HUES48 (cell line): ENCODE data around the gene ORAI3.

Experiments
- H3K27ac ChIP-seq: one replicate; pipeline ENCODE4 v1.7.0; 2013; ENCODE audit warnings: low read depth, low read length, inconsistent platforms
- H3K27me3 ChIP-seq: 2 replicates; pipeline ENCODE4 v1.6.1; 2013; ENCODE audit warnings: mild to moderate bottlenecking, low read length; ENCODE audit not compliant: control insufficient read depth, insufficient read depth
- H3K36me3 ChIP-seq: 2 replicates; pipeline ENCODE4 v1.6.1; 2013; ENCODE audit warnings: low read length; ENCODE audit not compliant: control insufficient read depth, insufficient read depth
- H3K4me1 ChIP-seq: 2 replicates; pipeline ENCODE4 v1.6.1; 2013; ENCODE audit warnings: mild to moderate bottlenecking, low read length; ENCODE audit not compliant: control insufficient read depth, insufficient read depth
- H3K4me3 ChIP-seq: 2 replicates; pipeline ENCODE4 v1.5.1; 2013; ENCODE audit warnings: mild to moderate bottlenecking, low read depth, low read length
- H3K9ac ChIP-seq: 2 replicates; pipeline ENCODE4 v1.6.1; 2013; ENCODE audit warnings: mild to moderate bottlenecking, low read depth, low read length, moderate library complexity
- H3K9me3 ChIP-seq: 2 replicates; pipeline ENCODE4 v1.6.1; 2013; ENCODE audit warnings: low read length; ENCODE audit not compliant: control insufficient read depth, insufficient read depth

ORAI3 gene

GRCh38 chr16:30984669-30985400 is 36.0 kb downstream of the ORAI3 start, which contains the start of gene HSD3B7:
Gene HSD3B7 (plus strand): TSS chr16:30985207. CDS start chr16:30985659, 452 bp downstream.
- no peak within 1 kb of the TSS for H3K9ac ChIP-seq
- peak within 1 kb of the TSS; percentile 49; the same call in 1 of the 2 replicates for H3K4me3 ChIP-seq

GRCh38 chr16:30985401-30986128 is 36.7 kb downstream of the ORAI3 start:
- Histone ChIP-seq H3K36me3 (peaks cover 31% of the 10 kb centered on the region), H3K9me3 (no peaks in the 10 kb centered on the region), H3K4me3 (peak overlapping the region; percentile 49; the same call in 1 of the 2 replicates), H3K27me3 (no peaks in the 10 kb centered on the region), H3K9ac (no peak overlapping the region), H3K27ac (no peak overlapping the region), H3K4me1 (peaks cover 3% of the 10 kb centered on the region; the same call in 1 of the 2 replicates)

More at GRCh38 chr16:30984669-30985400, 36.0 kb downstream of the ORAI3 start, which contains the start of gene HSD3B7:
- Histone ChIP-seq H3K4me1 (peaks cover 3% of the 10 kb centered on the region; the same call in 1 of the 2 replicates), H3K27me3 (no peaks in the 10 kb centered on the region), H3K9me3 (no peaks in the 10 kb centered on the region), H3K27ac (peak within 1 kb of the TSS; percentile 14), H3K36me3 (peaks cover 38% of the 10 kb centered on the region)

GRCh38 chr16:30986129-30986991 is 37.5 kb downstream of the ORAI3 start:
- Histone ChIP-seq H3K27ac (no peak overlapping the region), H3K9me3 (no peaks in the 10 kb centered on the region), H3K9ac (no peak overlapping the region), H3K4me1 (peaks cover 3% of the 10 kb centered on the region; the same call in 1 of the 2 replicates), H3K27me3 (no peaks in the 10 kb centered on the region), H3K4me3 (no peak overlapping the region), H3K36me3 (peaks cover 27% of the 10 kb centered on the region)

- Histone ChIP-seq H3K4me1 (peaks cover 3% of the 10 kb centered on the region; the same call in 1 of the 2 replicates), H3K27me3 (no peaks in the 10 kb centered on the region)
These were observed 38.8 kb downstream of the ORAI3 start for GRCh38 chr16:30987581-30988190.

GRCh38 chr16:30989469-30990047 is 40.7 kb downstream of the ORAI3 start:
- Histone ChIP-seq H3K9me3 (no peaks in the 10 kb centered on the region), H3K4me3 (no peak overlapping the region), H3K36me3 (peaks cover 3% of the 10 kb centered on the region; the same call in 1 of the 2 replicates), H3K9ac (no peak overlapping the region), H3K27ac (no peak overlapping the region), H3K27me3 (no peaks in the 10 kb centered on the region), H3K4me1 (peaks cover 3% of the 10 kb centered on the region; the same call in 1 of the 2 replicates)

More at GRCh38 chr16:30987581-30988190, 38.8 kb downstream of the ORAI3 start:
- Histone ChIP-seq H3K9ac (no peak overlapping the region), H3K9me3 (no peaks in the 10 kb centered on the region), H3K36me3 (peaks cover 17% of the 10 kb centered on the region), H3K27ac (no peak overlapping the region), H3K4me3 (no peak overlapping the region)

- peaks cover 3% of the 10 kb centered on the region; the same call in 1 of the 2 replicates for H3K4me1 ChIP-seq
- no peaks in the 10 kb centered on the region for H3K27me3 ChIP-seq
- peaks cover 3% of the 10 kb centered on the region; the same call in 1 of the 2 replicates for H3K36me3 ChIP-seq
- H3K9ac ChIP-seq = no peak overlapping the region
- H3K4me3 ChIP-seq = no peak overlapping the region
- no peak overlapping the region for H3K27ac ChIP-seq
- no peaks in the 10 kb centered on the region for H3K9me3 ChIP-seq
These were observed 41.2 kb downstream of the ORAI3 start for GRCh38 chr16:30990105-30990504.

GRCh38 chr16:30991052-30991451 is 42.2 kb downstream of the ORAI3 start:
- no peaks in the 10 kb centered on the region for H3K4me1 ChIP-seq
- no peak overlapping the region for H3K27ac ChIP-seq
- peaks cover 3% of the 10 kb centered on the region; the same call in 1 of the 2 replicates for H3K36me3 ChIP-seq
- H3K4me3 ChIP-seq = no peak overlapping the region
- H3K27me3 ChIP-seq = no peaks in the 10 kb centered on the region
- no peaks in the 10 kb centered on the region for H3K9me3 ChIP-seq
- no peak overlapping the region for H3K9ac ChIP-seq

- Histone ChIP-seq H3K9me3 (no peaks in the 10 kb centered on the region), H3K36me3 (peaks cover 3% of the 10 kb centered on the region; the same call in 1 of the 2 replicates), H3K4me3 (no peak overlapping the region), H3K27ac (no peak overlapping the region), H3K27me3 (no peaks in the 10 kb centered on the region), H3K9ac (no peak overlapping the region), H3K4me1 (peaks cover 4% of the 10 kb centered on the region)
These were observed 43.5 kb downstream of the ORAI3 start for GRCh38 chr16:30992276-30992780.

- H3K9ac ChIP-seq = no peak overlapping the region
- no peak overlapping the region for H3K27ac ChIP-seq
- peaks cover 3% of the 10 kb centered on the region; the same call in 1 of the 2 replicates for H3K36me3 ChIP-seq
- H3K27me3 ChIP-seq = no peaks in the 10 kb centered on the region; the same call in 1 of the 2 replicates
- H3K4me3 ChIP-seq = no peak overlapping the region
- peaks cover 12% of the 10 kb centered on the region for H3K4me1 ChIP-seq
- no peaks in the 10 kb centered on the region for H3K9me3 ChIP-seq
These were observed 44.3 kb downstream of the ORAI3 start for GRCh38 chr16:30992931-30993816.
